Liver (tissue), 9 donors: ENCODE results near the gene NAT10. TPM values are rescaled to one million over a fixed set of nuclear protein-coding genes. Genes with fewer than 3 reads are reported as not detected.
A peak's percentile ranks its signal among the peaks of the same experiment; 100 is the strongest.

ENCODE experiments used
- DNase-seq: peaks from one replicate; pipeline ENCODE4 v3.0.0-alpha.2; 2017; ENCODE audit warnings: low spot score
- H3K27ac ChIP-seq, 2 donors: one replicate each; pipeline ENCODE4 v1.7.0; 2013; ENCODE audit warnings: inconsistent platforms in 2 of 2, low read length in 2 of 2, control low read depth in 1 of 2, low read depth in 1 of 2, mild to moderate bottlenecking in 1 of 2
- H3K27me3 ChIP-seq, 4 donors: one replicate each; pipeline versions ENCODE4 v1.6.1 to v1.7.0; 2013; ENCODE audit warnings: low read length in 3 of 4, inconsistent platforms in 1 of 4, mild to moderate bottlenecking in 1 of 4, moderate library complexity in 1 of 4; ENCODE audit not compliant: control insufficient read depth in 4 of 4, insufficient read depth in 4 of 4
- H3K36me3 ChIP-seq, 4 donors: one replicate each; pipeline versions ENCODE4 v1.6.1 to v1.7.0; 2013; ENCODE audit warnings: low read length in 3 of 4, mild to moderate bottlenecking in 3 of 4, low read depth in 1 of 4, moderate library complexity in 1 of 4; ENCODE audit not compliant: control insufficient read depth in 4 of 4, insufficient read depth in 3 of 4
- H3K4me1 ChIP-seq, 4 donors: one replicate each; pipeline versions ENCODE4 v1.6.1 to v1.7.0; 2013; ENCODE audit warnings: low read length in 3 of 4, mild to moderate bottlenecking in 3 of 4, moderate library complexity in 1 of 4; ENCODE audit not compliant: control insufficient read depth in 4 of 4, insufficient read depth in 4 of 4
- H3K4me3 ChIP-seq, 3 donors: one replicate each; pipeline versions ENCODE4 v1.6.1 to v1.7.0; 2013; ENCODE audit warnings: low read length in 3 of 3, control low read depth in 1 of 3, low read depth in 1 of 3, mild to moderate bottlenecking in 1 of 3
- H3K9ac ChIP-seq, 2 donors: one replicate each; pipeline ENCODE4 v1.7.0; 2013; ENCODE audit warnings: low read length in 2 of 2, mild to moderate bottlenecking in 2 of 2, moderate library complexity in 2 of 2, control low read depth in 1 of 2, low read depth in 1 of 2
- H3K9me3 ChIP-seq, 4 donors: one replicate each; pipeline versions ENCODE4 v1.6.1 to v1.7.0; 2013; ENCODE audit warnings: low read length in 3 of 4; ENCODE audit not compliant: control insufficient read depth in 4 of 4
- ATF3 ChIP-seq: IDR thresholded peaks from 2 replicates; pipeline ENCODE4 v1.6.1; 2016; ENCODE audit warnings: antibody characterized with exemption
- CTCF ChIP-seq: fragments of 150-350 bp; IDR thresholded peaks from 2 replicates; pipeline ENCODE4 v1.5.1; 2017; ENCODE audit warnings: improper control_type of control experiment, low read depth, low read length; ENCODE audit not compliant: missing input control
- EGR1 ChIP-seq, 2 donors: IDR thresholded peaks; 2 replicates each; pipeline ENCODE4 v1.6.1; 2016 to 2018; ENCODE audit warnings: antibody characterized with exemption in 2 of 2, low read depth in 2 of 2
- FOXA1 ChIP-seq: IDR thresholded peaks from 2 replicates; pipeline ENCODE4 v1.6.1; 2016; ENCODE audit warnings: antibody characterized with exemption
- FOXA2 ChIP-seq: IDR thresholded peaks from 2 replicates; pipeline ENCODE4 v1.6.1; 2016; ENCODE audit warnings: antibody characterized with exemption
- GABPA ChIP-seq, 2 donors: IDR thresholded peaks in 1 of 2; conservative IDR thresholded peaks in 1 of 2; 2 replicates each; pipeline ENCODE4 v1.6.1; 2016; ENCODE audit warnings: antibody characterized with exemption in 2 of 2, mild to moderate bottlenecking in 1 of 2, moderate library complexity in 1 of 2
- HNF4A ChIP-seq, 2 donors: conservative IDR thresholded peaks; 2 replicates each; pipeline ENCODE4 v1.6.1; 2016; ENCODE audit warnings: antibody characterized with exemption in 2 of 2, mild to moderate bottlenecking in 2 of 2
- HNF4G ChIP-seq: IDR thresholded peaks from 2 replicates; pipeline ENCODE4 v1.6.1; 2016; ENCODE audit warnings: antibody characterized with exemption
- JUND ChIP-seq, 2 donors: IDR thresholded peaks; 2 replicates each; pipeline ENCODE4 v1.6.1; 2016; ENCODE audit warnings: antibody characterized with exemption in 2 of 2
- MAX ChIP-seq: IDR thresholded peaks from 2 replicates; pipeline ENCODE4 v1.6.1; 2016; ENCODE audit warnings: antibody characterized with exemption
- NR2F2 ChIP-seq: IDR thresholded peaks from 2 replicates; pipeline ENCODE4 v1.6.1; 2016; ENCODE audit warnings: antibody characterized with exemption
- RAD21 ChIP-seq, 2 donors: IDR thresholded peaks; 2 replicates each; pipeline ENCODE4 v1.6.1; 2016; ENCODE audit warnings: antibody characterized with exemption in 2 of 2, mild to moderate bottlenecking in 2 of 2
- REST ChIP-seq: IDR thresholded peaks from 2 replicates; pipeline ENCODE4 v1.6.1; 2016; ENCODE audit warnings: antibody characterized with exemption, mild to moderate bottlenecking
- RXRA ChIP-seq, 2 donors: IDR thresholded peaks; 2 replicates each; pipeline ENCODE4 v1.6.1; 2017 to 2018; ENCODE audit warnings: antibody characterized with exemption in 2 of 2, mild to moderate bottlenecking in 1 of 2
- SP1 ChIP-seq: IDR thresholded peaks from 2 replicates; pipeline ENCODE4 v1.6.1; 2018; ENCODE audit warnings: antibody characterized with exemption, mild to moderate bottlenecking
- YY1 ChIP-seq: IDR thresholded peaks from 2 replicates; pipeline ENCODE4 v1.6.1; 2016; ENCODE audit warnings: antibody characterized with exemption, mild to moderate bottlenecking
- ZBTB33 ChIP-seq: IDR thresholded peaks from 2 replicates; pipeline ENCODE4 v1.6.1; 2016; ENCODE audit warnings: antibody characterized with exemption
- WGBS: extraction: QIAGEN DNeasy Blood & Tissue Kit; methylation state at CpG from one replicate; pipeline ENCODE4 v1.1.7; 2013; 5-methylcytosine and 5-hydroxymethylcytosine counted together
- polyA plus RNA-seq, 2 donors: library from polyadenylated mRNA; stranded (reverse) in 1 of 2; unstranded in 1 of 2; fragments of 200-250 nt in 1 of 2; fragments of >200 nt in 1 of 2; fragmentation: Nextera tagmentation in 1 of 2; extraction: Ambion mirVana in 1 of 2; gene quantifications; one replicate each; pipeline versions ENCODE4 v1.2.1 to v1.2.3, GENCODE V29; 2013 to 2015
- total RNA-seq, 2 donors: library from RNA; depleted of rRNA; stranded (reverse); fragments of >200 nt; gene quantifications; one replicate each; pipeline ENCODE4 v1.2.3, GENCODE V29; 2014
- donor health status: healthy.
- donor health status: healthy.
- donor health status: healthy.
- donor health status: healthy.
- donor health status: healthy.

NAT10 gene
- total and polyA plus RNA-seq, 4 donors = 9.1 to 14.0 (median 13.5) TPM

- Histone ChIP-seq H3K4me3 (peak overlapping the region; percentile 71 to 96 (median 78)), H3K36me3 (peaks cover 0 to 26% (median 23%) of the 10 kb centered on the region in 4 donors), H3K9me3 (no peaks in the 10 kb centered on the region), H3K27me3 (no peaks in the 10 kb centered on the region), H3K4me1 (peaks cover 3 to 26% (median 15%) of the 10 kb centered on the region in 4 donors), H3K27ac (peak overlapping the region; percentile 83 to 88), H3K9ac (peak overlapping the region; percentile 77 to 95)
- no peak for DNase-seq
- TF ChIP-seq CTCF (no peak), FOXA1 (no peak), YY1 (no peak), ATF3 (no peak), HNF4G (no peak), NR2F2 (no peak), RXRA (IDR thresholded peaks at IDR 0.05) (no peak), RAD21 (IDR thresholded peaks at IDR 0.05) (no peak), ZBTB33 (no peak), EGR1 (IDR thresholded peaks at IDR 0.05; ENCODE audit: low read depth in 2 of 2) (no peak), JUND (IDR thresholded peaks at IDR 0.05) (no peak), HNF4A (conservative IDR thresholded peaks at IDR 0.05) (no peak), GABPA (IDR thresholded peaks at IDR 0.05 in 1 of 2, conservative IDR thresholded peaks at IDR 0.05 in 1 of 2) (no peak), MAX (no peak), REST (no peak), SP1 (no peak), FOXA2 (no peak)
- WGBS = 29% methylated on average over 6 of the region's 6 CpGs
Observed at GRCh38 chr11:34104680-34105078, 750 bp upstream of the NAT10 start.
